HepG2 (cell line): ENCODE data around the gene MXD1. TPM values are rescaled to one million over a fixed set of nuclear protein-coding genes. Genes with fewer than 3 reads are reported as not detected.

Experiments used
- AFF4 ChIP-seq: sonication (generic); formaldehyde crosslinking; IDR thresholded peaks from 2 replicates; pipeline ENCODE4 v1.4.0; 2020; ENCODE audit warnings: missing genetic modification reagents
- CERS6 ChIP-seq: sonication (generic); formaldehyde crosslinking; IDR thresholded peaks from 2 replicates; pipeline ENCODE4 v1.5.0; 2020; ENCODE audit warnings: missing genetic modification reagents
- CREB3 ChIP-seq: sonication (generic); formaldehyde crosslinking; IDR thresholded peaks from 2 replicates; pipeline ENCODE4 v1.5.0; 2020; ENCODE audit warnings: missing genetic modification reagents
- E2F5 ChIP-seq: sonication (generic); formaldehyde crosslinking; conservative IDR thresholded peaks from 2 replicates; pipeline ENCODE4 v1.4.0; 2020; ENCODE audit warnings: missing genetic modification reagents
- GATA4 ChIP-seq: sonication (generic); IDR thresholded peaks from 2 replicates; pipeline ENCODE4 v1.6.1; 2016; ENCODE audit warnings: antibody characterized with exemption, low read depth, borderline replicate concordance
- HOXA3 ChIP-seq: sonication (generic); formaldehyde crosslinking; IDR thresholded peaks from 2 replicates; pipeline ENCODE4 v1.5.0; 2020; ENCODE audit warnings: missing genetic modification reagents
- NFE2 ChIP-seq: sonication (generic); formaldehyde crosslinking; IDR thresholded peaks from 2 replicates; pipeline ENCODE4 v1.4.0; 2020; ENCODE audit warnings: missing genetic modification reagents
- PAWR ChIP-seq: sonication (generic); formaldehyde crosslinking; IDR thresholded peaks from 2 replicates; pipeline ENCODE4 v1.4.0; 2020; ENCODE audit warnings: missing genetic modification reagents, mild to moderate bottlenecking, borderline replicate concordance
- SCMH1 ChIP-seq: sonication (generic); formaldehyde crosslinking; IDR thresholded peaks from 2 replicates; pipeline ENCODE4 v1.9.0; 2021; ENCODE audit warnings: missing genetic modification reagents, mild to moderate bottlenecking, borderline replicate concordance
- SIX1 ChIP-seq: sonication (generic); formaldehyde crosslinking; IDR thresholded peaks from 2 replicates; pipeline ENCODE4 v1.4.0; 2020; ENCODE audit warnings: missing genetic modification reagents, borderline replicate concordance
- SNRNP70 ChIP-seq: fragments of 200-400 bp; formaldehyde crosslinking; IDR thresholded peaks from 2 replicates; pipeline ENCODE4 v1.6.1; 2017; ENCODE audit warnings: mild to moderate bottlenecking, low read depth, low read length, moderate library complexity
- SRF ChIP-seq: IDR thresholded peaks from 2 replicates; pipeline ENCODE4 v1.6.1; 2011; ENCODE audit warnings: mild to moderate bottlenecking, low read depth, low read length, moderate library complexity
- ZBTB10 ChIP-seq: sonication (generic); formaldehyde crosslinking; IDR thresholded peaks from 2 replicates; pipeline ENCODE4 v1.4.0; 2020; ENCODE audit warnings: missing genetic modification reagents, borderline replicate concordance
- ZBTB14 ChIP-seq: sonication (generic); formaldehyde crosslinking; IDR thresholded peaks from 2 replicates; pipeline ENCODE4 v1.4.0; 2020; ENCODE audit warnings: missing genetic modification reagents
- ZNF24 ChIP-seq: fragments of 450-650 bp; IDR thresholded peaks from 2 replicates; pipeline ENCODE4 v1.6.1; 2017; ENCODE audit warnings: antibody characterized with exemption, mild to moderate bottlenecking
- ZNF274 ChIP-seq: sonication (generic); formaldehyde crosslinking; IDR thresholded peaks from 2 replicates; pipeline ENCODE4 v1.5.1; 2020; ENCODE audit warnings: mild to moderate bottlenecking, missing genetic modification reagents
- ZNF383 ChIP-seq: sonication (generic); formaldehyde crosslinking; IDR thresholded peaks from 2 replicates; pipeline ENCODE4 v1.4.0; 2020; ENCODE audit warnings: missing genetic modification reagents, mild to moderate bottlenecking, borderline replicate concordance
- ZNF430 ChIP-seq: sonication (generic); formaldehyde crosslinking; IDR thresholded peaks from 2 replicates; pipeline ENCODE4 v1.9.0; 2021; ENCODE audit warnings: mild to moderate bottlenecking, missing genetic modification reagents
- ZNF547 ChIP-seq: sonication (generic); formaldehyde crosslinking; IDR thresholded peaks from 2 replicates; pipeline ENCODE4 v1.5.1; 2020; ENCODE audit warnings: mild to moderate bottlenecking, missing genetic modification reagents
- ZNF672 ChIP-seq: sonication (generic); formaldehyde crosslinking; IDR thresholded peaks from 2 replicates; pipeline ENCODE4 v1.8.1; 2022; ENCODE audit warnings: missing genetic modification reagents
- polyA plus RNA-seq, 8 experiments: library from polyadenylated mRNA; depleted of rRNA in 3 of 8; stranded (reverse) in 7 of 8; unstranded in 1 of 8; fragments of >200 nt; fragmentation: Illumina TruSeq in 4 of 8; extraction: Trizol in 4 of 8; gene quantifications; 2 replicates each; pipeline versions ENCODE4 v1.2.1 to v1.2.3, GENCODE V29; 2011 to 2016; ENCODE audit warnings: low read depth in 4 of 8, missing spikeins in 1 of 8, mixed read lengths in 1 of 8; ENCODE audit not compliant: insufficient read depth in 1 of 8
- total RNA-seq, 5 experiments: library from RNA; depleted of rRNA; stranded (reverse); fragments of >200 nt; fragmentation: Illumina TruSeq; extraction: Trizol; gene quantifications; 2 replicates each; pipeline ENCODE4 v1.2.3, GENCODE V29; 2016; ENCODE audit warnings: low read depth in 1 of 5

MXD1 gene
- total and polyA plus RNA-seq, 2 of the 13 experiments (the other 11 are each of a cell fraction or from before 2014, with no cell fraction given) = 6.4 to 14.9 TPM

GRCh38 chr2:69964353-69964841 lies 49.5 kb downstream of the MXD1 start (continued):
- TF ChIP-seq AFF4 (CRISPR knock-in tag) (no peak), CREB3 (CRISPR knock-in tag) (no peak), SRF (no peak), E2F5 (CRISPR knock-in tag) (no peak), NFE2 (CRISPR knock-in tag) (0 out of 2 replicates have a peak, but pooled peaks have one; percentile 23), ZNF547 (CRISPR knock-in tag) (0 out of 2 replicates have a peak, but pooled peaks have one; percentile 35), ZNF672 (no peak), HOXA3 (CRISPR knock-in tag) (peak; percentile 29), CERS6 (no peak), SIX1 (CRISPR knock-in tag) (no peak), ZNF383 (no peak), SNRNP70 (no peak), ZNF24 (no peak), GATA4 (no peak), ZNF274 (CRISPR knock-in tag) (0 out of 2 replicates have a peak, but pooled peaks have one; percentile 41), ZNF430 (CRISPR knock-in tag) (0 out of 2 replicates have a peak, but pooled peaks have one; percentile 6), PAWR (CRISPR knock-in tag) (0 out of 2 replicates have a peak, but pooled peaks have one; percentile 15), ZBTB10 (CRISPR knock-in tag) (no peak; the same call in 1 of the 2 replicates), SCMH1 (no peak), ZBTB14 (no peak)
